ENCODE data around the gene TSGA10IP.

Gene TSGA10IP

GRCh38 chr11:65921876-65922275 is 23.4 kb upstream of the TSGA10IP start:
- TF ChIP-seq EZH2phosphoT487 (IDR thresholded peaks at IDR 0.05; ENCODE audit: borderline replicate concordance, low read length) = no peak
- TF ChIP-seq, protein P1, sequence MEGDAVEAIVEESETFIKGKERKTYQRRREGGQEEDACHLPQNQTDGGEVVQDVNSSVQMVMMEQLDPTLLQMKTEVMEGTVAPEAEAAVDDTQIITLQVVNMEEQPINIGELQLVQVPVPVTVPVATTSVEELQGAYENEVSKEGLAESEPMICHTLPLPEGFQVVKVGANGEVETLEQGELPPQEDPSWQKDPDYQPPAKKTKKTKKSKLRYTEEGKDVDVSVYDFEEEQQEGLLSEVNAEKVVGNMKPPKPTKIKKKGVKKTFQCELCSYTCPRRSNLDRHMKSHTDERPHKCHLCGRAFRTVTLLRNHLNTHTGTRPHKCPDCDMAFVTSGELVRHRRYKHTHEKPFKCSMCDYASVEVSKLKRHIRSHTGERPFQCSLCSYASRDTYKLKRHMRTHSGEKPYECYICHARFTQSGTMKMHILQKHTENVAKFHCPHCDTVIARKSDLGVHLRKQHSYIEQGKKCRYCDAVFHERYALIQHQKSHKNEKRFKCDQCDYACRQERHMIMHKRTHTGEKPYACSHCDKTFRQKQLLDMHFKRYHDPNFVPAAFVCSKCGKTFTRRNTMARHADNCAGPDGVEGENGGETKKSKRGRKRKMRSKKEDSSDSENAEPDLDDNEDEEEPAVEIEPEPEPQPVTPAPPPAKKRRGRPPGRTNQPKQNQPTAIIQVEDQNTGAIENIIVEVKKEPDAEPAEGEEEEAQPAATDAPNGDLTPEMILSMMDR (IDR thresholded peaks at IDR 0.05; ENCODE audit: low read depth, low read length, poor library complexity, severe bottlenecking) = no peak
- no peaks in the 10 kb centered on the region for H3K9me3 ChIP-seq (ENCODE audit: control insufficient read depth, insufficient read depth, low read length)
- H3K4me3 ChIP-seq (ENCODE audit: low read length) = no peak overlapping the region
- H4K20me1 ChIP-seq (ENCODE audit: control insufficient read depth, insufficient read depth, low read depth, low read length) = no peaks in the 10 kb centered on the region
- H3K9me2 ChIP-seq (replicated peaks; ENCODE audit: control insufficient read depth, low read length) = no peaks in the 10 kb centered on the region
- H3K36me3 ChIP-seq (ENCODE audit: control insufficient read depth, low read length) = peaks cover 4% of the 10 kb centered on the region; the same call in 1 of the 2 replicates
- H3K79me2 ChIP-seq (ENCODE audit: control insufficient read depth, low read length) = peaks cover 20% of the 10 kb centered on the region
- H3F3A ChIP-seq (ENCODE audit: control insufficient read depth, insufficient read depth) = no peaks in the 10 kb centered on the region
- H3K4me1 ChIP-seq (ENCODE audit: control insufficient read depth, low read length) = peaks cover 19% of the 10 kb centered on the region
- no peak overlapping the region for H3K27ac ChIP-seq (ENCODE audit: low read depth, low read length)
- no peak overlapping the region for H3K4me2 ChIP-seq (ENCODE audit: low read length)
- no peaks in the 10 kb centered on the region for H3K27me3 ChIP-seq (ENCODE audit: control insufficient read depth, low read length)

DNA sequence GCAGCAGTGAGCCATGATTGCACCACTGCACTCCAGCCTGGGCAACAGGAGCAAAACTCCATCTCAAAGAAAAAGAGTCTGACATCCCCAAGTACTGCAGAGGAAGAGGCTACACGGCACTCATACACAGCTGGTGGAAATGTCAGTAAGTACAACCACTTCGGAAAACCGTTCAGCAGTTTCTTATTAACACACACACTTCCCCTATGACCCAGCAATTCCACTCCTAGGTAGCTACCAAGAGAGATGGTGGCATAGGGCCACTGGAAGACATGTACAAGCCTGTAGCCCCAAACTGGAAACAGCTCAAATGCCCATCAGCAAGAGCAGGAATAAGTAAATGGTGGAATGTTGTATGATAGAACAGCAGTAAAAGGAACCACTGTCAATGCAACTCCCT is 22.7 kb upstream of the TSGA10IP start:
- Histone ChIP-seq H3F3A (ENCODE audit: control insufficient read depth, insufficient read depth) (no peaks in the 10 kb centered on the region), H4K20me1 (ENCODE audit: control insufficient read depth, insufficient read depth, low read depth, low read length) (no peaks in the 10 kb centered on the region), H3K27ac (ENCODE audit: low read depth, low read length) (no peak overlapping the region), H3K36me3 (ENCODE audit: control insufficient read depth, low read length) (peaks cover 4% of the 10 kb centered on the region; the same call in 1 of the 2 replicates), H3K79me2 (ENCODE audit: control insufficient read depth, low read length) (peaks cover 14% of the 10 kb centered on the region), H3K9me3 (ENCODE audit: control insufficient read depth, insufficient read depth, low read length) (no peaks in the 10 kb centered on the region), H3K4me2 (ENCODE audit: low read length) (no peak overlapping the region), H3K4me1 (ENCODE audit: control insufficient read depth, low read length) (peaks cover 15% of the 10 kb centered on the region), H3K27me3 (ENCODE audit: control insufficient read depth, low read length) (no peaks in the 10 kb centered on the region), H3K9me2 (replicated peaks; ENCODE audit: control insufficient read depth, low read length) (no peaks in the 10 kb centered on the region), H3K4me3 (ENCODE audit: low read length) (no peak overlapping the region)
- TF ChIP-seq, protein P1 (IDR thresholded peaks at IDR 0.05; ENCODE audit: low read depth, low read length, poor library complexity, severe bottlenecking) = no peak
- TF ChIP-seq EZH2phosphoT487 (IDR thresholded peaks at IDR 0.05; ENCODE audit: borderline replicate concordance, low read length) = no peak

DNA sequence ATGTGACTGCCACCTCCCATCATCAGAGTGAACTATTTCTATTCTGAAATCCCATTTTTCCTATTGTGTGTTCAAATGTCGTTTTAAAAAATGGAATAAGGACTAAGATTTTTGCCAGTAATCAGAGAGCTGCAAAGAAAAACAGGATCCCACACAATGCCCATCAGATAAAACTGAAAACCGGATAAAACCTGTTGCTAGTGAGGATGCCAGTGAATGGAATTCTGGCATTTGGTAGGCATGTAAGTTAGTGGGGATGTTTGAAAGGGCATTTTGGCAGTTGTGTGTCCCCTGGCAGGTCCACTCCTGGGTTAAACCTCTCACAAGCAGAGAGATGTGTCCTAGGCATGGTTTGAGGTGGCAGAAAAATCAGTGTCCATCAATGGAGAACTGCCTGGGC is 19.9 kb upstream of the TSGA10IP start:
- H3K36me3 ChIP-seq (ENCODE audit: control insufficient read depth, low read length) = no peaks in the 10 kb centered on the region
- no peaks in the 10 kb centered on the region for H3K9me2 ChIP-seq (replicated peaks; ENCODE audit: control insufficient read depth, low read length)
- no peaks in the 10 kb centered on the region for H4K20me1 ChIP-seq (ENCODE audit: control insufficient read depth, insufficient read depth, low read depth, low read length)
- no peak overlapping the region for H3K4me3 ChIP-seq (ENCODE audit: low read length)
- TF ChIP-seq, protein P1 (IDR thresholded peaks at IDR 0.05; ENCODE audit: low read depth, low read length, poor library complexity, severe bottlenecking) = no peak
- no peak for TF ChIP-seq EZH2phosphoT487 (IDR thresholded peaks at IDR 0.05; ENCODE audit: borderline replicate concordance, low read length)
- no peaks in the 10 kb centered on the region for H3K79me2 ChIP-seq (ENCODE audit: control insufficient read depth, low read length)
- no peak overlapping the region for H3K27ac ChIP-seq (ENCODE audit: low read depth, low read length)
- no peaks in the 10 kb centered on the region for H3K27me3 ChIP-seq (ENCODE audit: control insufficient read depth, low read length)
- H3K9me3 ChIP-seq (ENCODE audit: control insufficient read depth, insufficient read depth, low read length) = no peaks in the 10 kb centered on the region
- no peak overlapping the region for H3K4me2 ChIP-seq (ENCODE audit: low read length)
- H3F3A ChIP-seq (ENCODE audit: control insufficient read depth, insufficient read depth) = no peaks in the 10 kb centered on the region
- H3K4me1 ChIP-seq (ENCODE audit: control insufficient read depth, low read length) = peaks cover 1% of the 10 kb centered on the region; the same call in 1 of the 2 replicates
